H1 (cell line): ENCODE measurements around the gene CASS4. TPM values are rescaled to one million over a fixed set of nuclear protein-coding genes. Genes with fewer than 3 reads are reported as not detected.

Source experiments
- CTCF ChIA-PET: fragments of 300-600 bp; sonication (Branson Sonifier 250); formaldehyde crosslinking; loops from one replicate; lab custom pipeline; 2021; ENCODE audit not compliant: partially characterized antibody; lab: Charles Lee
- POLR2A ChIA-PET: fragments of 300-600 bp; sonication (Branson Sonifier 250); formaldehyde crosslinking; loops from one replicate; lab custom pipeline; 2021; ENCODE audit warnings: inconsistent platforms; ENCODE audit not compliant: partially characterized antibody; lab: Charles Lee
- DNase-seq, 2 experiments: peaks; one replicate each; pipeline versions ENCODE4 v3.0.0 to v3.0.0-alpha.2; 2010 to 2022; ENCODE audit warnings: low spot score in 2 of 2, low read depth in 1 of 2, mixed read lengths in 1 of 2
- FAIRE-seq: peaks from 2 replicates; lab custom pipeline; 2011; peaks lifted over from hg19 to GRCh38; lab: Jason Lieb, UNC
- H2AFZ ChIP-seq: 2 replicates; pipeline ENCODE4 v1.8.1; 2012; ENCODE audit warnings: low read length, inconsistent platforms
- H2AK5ac ChIP-seq: 2 replicates; pipeline ENCODE4 v1.6.1; 2013; ENCODE audit warnings: low read depth, low read length
- H2BK120ac ChIP-seq: replicated peaks from 2 replicates; pipeline ENCODE3; 2013; ENCODE audit warnings: low read depth, low read length, inconsistent platforms
- H2BK12ac ChIP-seq: 2 replicates; pipeline ENCODE4 v1.6.1; 2013; ENCODE audit warnings: low read depth, low read length
- H2BK15ac ChIP-seq: 2 replicates; pipeline ENCODE4 v1.6.1; 2013; ENCODE audit warnings: low read length
- H2BK20ac ChIP-seq: 2 replicates; pipeline ENCODE4 v1.6.1; 2013; ENCODE audit warnings: low read length
- H2BK5ac ChIP-seq: 2 replicates; pipeline ENCODE4 v1.6.1; 2013; ENCODE audit warnings: low read depth, low read length
- H3K14ac ChIP-seq: 2 replicates; pipeline ENCODE4 v1.6.1; 2013; ENCODE audit warnings: inconsistent platforms; ENCODE audit not compliant: insufficient read length
- H3K18ac ChIP-seq: 2 replicates; pipeline ENCODE4 v1.6.1; 2013; ENCODE audit warnings: low read length; ENCODE audit errors: extremely low read depth
- H3K23ac ChIP-seq: 2 replicates; pipeline ENCODE4 v1.6.1; 2013; ENCODE audit warnings: inconsistent platforms; ENCODE audit not compliant: insufficient read length
- H3K23me2 ChIP-seq: 2 replicates; pipeline ENCODE4 v1.6.1; 2013; ENCODE audit warnings: low read depth, low read length
- H3K27ac ChIP-seq: 2 replicates; pipeline ENCODE4 v1.6.1; 2011; ENCODE audit warnings: low read depth, low read length, inconsistent platforms
- H3K27me3 ChIP-seq, 4 experiments: replicated peaks in 1 of 4; 1 replicate in 1 of 4; 2 replicates in 3 of 4; pipeline versions ENCODE4 v1.6.1 to v1.8.1; 2011 to 2013; ENCODE audit warnings: low read length in 3 of 4, mild to moderate bottlenecking in 3 of 4, inconsistent platforms in 2 of 4, mixed read lengths in 2 of 4, moderate library complexity in 1 of 4; ENCODE audit not compliant: control insufficient read depth in 3 of 4, insufficient read depth in 3 of 4; ENCODE audit errors: extremely low read depth in 1 of 4
- H3K36me3 ChIP-seq, 4 experiments: 2 replicates each; pipeline versions ENCODE4 v1.6.1 to v1.8.1; 2011 to 2013; ENCODE audit warnings: mild to moderate bottlenecking in 4 of 4, low read length in 3 of 4, moderate library complexity in 2 of 4, control low read depth in 1 of 4, inconsistent platforms in 1 of 4; ENCODE audit not compliant: insufficient read depth in 4 of 4, control insufficient read depth in 2 of 4
- H3K4ac ChIP-seq: replicated peaks from 2 replicates; pipeline ENCODE3; 2013; ENCODE audit warnings: low read length, low read depth, mixed read lengths, inconsistent platforms; ENCODE audit not compliant: insufficient read length
- H3K4me1 ChIP-seq, 4 experiments: replicated peaks in 1 of 4; 1 replicate in 1 of 4; 2 replicates in 3 of 4; pipeline versions ENCODE4 v1.6.1 to v1.8.1; 2011 to 2013; ENCODE audit warnings: low read length in 3 of 4, inconsistent platforms in 2 of 4, mixed read lengths in 1 of 4; ENCODE audit not compliant: insufficient read depth in 4 of 4, control insufficient read depth in 3 of 4
- H3K4me2 ChIP-seq, 2 experiments: 2 replicates each; pipeline versions ENCODE4 v1.6.1 to v1.8.1; 2011 to 2013; ENCODE audit warnings: low read depth in 2 of 2, low read length in 2 of 2, control low read depth in 1 of 2, inconsistent platforms in 1 of 2, mild to moderate bottlenecking in 1 of 2; ENCODE audit not compliant: insufficient read depth in 1 of 2
- H3K4me3 ChIP-seq, 4 experiments: fragments of 200-600, 300-600 bp in 1 of 4; sonication (generic), shearing (Covaris generic), sonication (Bioruptor Twin) in 1 of 4; 2 replicates each; pipeline versions ENCODE4 v1.5.1 to v1.8.1; 2011 to 2016; ENCODE audit warnings: low read length in 4 of 4, low read depth in 3 of 4, control low read depth in 2 of 4, inconsistent platforms in 2 of 4, mild to moderate bottlenecking in 2 of 4, mixed read lengths in 1 of 4, moderate library complexity in 1 of 4; ENCODE audit not compliant: insufficient read depth in 2 of 4; ENCODE audit errors: extremely low read depth in 1 of 4
- H3K56ac ChIP-seq: replicated peaks from 2 replicates; pipeline ENCODE3; 2013; ENCODE audit warnings: low read depth, mild to moderate bottlenecking, mixed read lengths, low read length, inconsistent platforms; ENCODE audit not compliant: insufficient read length
- H3K79me1 ChIP-seq: 2 replicates; pipeline ENCODE4 v1.6.1; 2013; ENCODE audit warnings: low read depth, low read length, control low read depth
- H3K79me2 ChIP-seq, 2 experiments: 2 replicates each; pipeline versions ENCODE4 v1.6.1 to v1.8.1; 2012 to 2013; ENCODE audit warnings: low read length in 2 of 2, mild to moderate bottlenecking in 2 of 2, inconsistent platforms in 1 of 2; ENCODE audit not compliant: insufficient read depth in 2 of 2, control insufficient read depth in 1 of 2
- H3K9ac ChIP-seq, 4 experiments: replicated peaks in 1 of 4; 1 replicate in 1 of 4; 2 replicates in 3 of 4; pipeline versions ENCODE4 v1.6.1 to v1.8.1; 2011 to 2013; ENCODE audit warnings: low read depth in 3 of 4, low read length in 3 of 4, control low read depth in 2 of 4, mild to moderate bottlenecking in 2 of 4, moderate library complexity in 2 of 4, inconsistent platforms in 1 of 4; ENCODE audit errors: extremely low read depth in 1 of 4
- H3K9me3 ChIP-seq, 2 experiments: 2 replicates each; pipeline versions ENCODE4 v1.6.1 to v1.8.1; 2012 to 2013; ENCODE audit warnings: mild to moderate bottlenecking in 2 of 2, moderate library complexity in 2 of 2, control low read depth in 1 of 2, inconsistent platforms in 1 of 2, low read depth in 1 of 2, low read length in 1 of 2, mixed read lengths in 1 of 2; ENCODE audit not compliant: insufficient read depth in 2 of 2
- H4K20me1 ChIP-seq, 2 experiments: replicated peaks in 1 of 2; 2 replicates each; pipeline versions ENCODE3 to v1.8.1; 2011 to 2013; ENCODE audit warnings: inconsistent platforms in 2 of 2, low read length in 2 of 2, mild to moderate bottlenecking in 1 of 2; ENCODE audit not compliant: insufficient read depth in 2 of 2, control insufficient read depth in 1 of 2
- H4K5ac ChIP-seq: 2 replicates; pipeline ENCODE4 v1.6.1; 2013; ENCODE audit warnings: low read length, low read depth, mixed read lengths, inconsistent platforms; ENCODE audit not compliant: insufficient read length
- H4K8ac ChIP-seq: 2 replicates; pipeline ENCODE4 v1.8.0; 2013; ENCODE audit warnings: mild to moderate bottlenecking, moderate library complexity, low read length, inconsistent platforms; ENCODE audit not compliant: insufficient read depth; ENCODE audit errors: extremely low read depth
- H4K91ac ChIP-seq: replicated peaks from 2 replicates; pipeline ENCODE3; 2013; ENCODE audit warnings: low read length, mixed read lengths, inconsistent platforms; ENCODE audit not compliant: insufficient read length
- CEBPB ChIP-seq: IDR thresholded peaks from 2 replicates; pipeline ENCODE4 v1.6.1; 2012; ENCODE audit warnings: low read depth, low read length
- CREB1 ChIP-seq: IDR thresholded peaks from 2 replicates; pipeline ENCODE4 v1.6.1; 2012; ENCODE audit warnings: inconsistent platforms
- EP300 ChIP-seq, 2 experiments: IDR thresholded peaks; 1 replicate in 1 of 2; 2 replicates in 1 of 2; pipeline ENCODE4 v1.6.1; 2011 to 2012; ENCODE audit warnings: low read depth in 2 of 2, low read length in 2 of 2, mild to moderate bottlenecking in 2 of 2, borderline replicate concordance in 1 of 2, inconsistent platforms in 1 of 2, moderate library complexity in 1 of 2
- HDAC2 ChIP-seq, 2 experiments: fragments of 300-600 bp in 1 of 2; sonication (generic) in 1 of 2; IDR thresholded peaks; 2 replicates each; pipeline ENCODE4 v1.6.1; 2011 to 2012; ENCODE audit warnings: low read depth in 2 of 2, low read length in 2 of 2, mild to moderate bottlenecking in 2 of 2, moderate library complexity in 2 of 2, borderline replicate concordance in 1 of 2, inconsistent platforms in 1 of 2
- KDM5A ChIP-seq: fragments of 200-600 bp; IDR thresholded peaks from 2 replicates; pipeline ENCODE4 v1.7.1; 2012; ENCODE audit warnings: mild to moderate bottlenecking, low read length, inconsistent platforms, mixed read lengths
- NANOG ChIP-seq: IDR thresholded peaks from 2 replicates; pipeline ENCODE4 v1.6.1; 2011; ENCODE audit warnings: low read length, low read depth, mild to moderate bottlenecking, inconsistent platforms; ENCODE audit not compliant: insufficient read depth, poor library complexity, severe bottlenecking
- PHF8 ChIP-seq: fragments of 200-600 bp; sonication (generic); conservative IDR thresholded peaks from 2 replicates; pipeline ENCODE4 v1.7.1; 2012; ENCODE audit warnings: low read depth, mild to moderate bottlenecking, inconsistent platforms, low read length, moderate library complexity
- POLR2AphosphoS5 ChIP-seq: IDR thresholded peaks from 2 replicates; pipeline ENCODE4 v1.6.1; 2011; ENCODE audit warnings: low read depth, low read length
- RXRA ChIP-seq: IDR thresholded peaks from 2 replicates; pipeline ENCODE4 v1.6.1; 2011; ENCODE audit warnings: low read depth, mild to moderate bottlenecking, low read length, moderate library complexity; ENCODE audit not compliant: insufficient read depth
- SP1 ChIP-seq: IDR thresholded peaks from 2 replicates; pipeline ENCODE4 v1.6.1; 2011; ENCODE audit warnings: low read depth, low read length
- SP2 ChIP-seq: IDR thresholded peaks from 2 replicates; pipeline ENCODE4 v1.6.1; 2012; ENCODE audit warnings: mild to moderate bottlenecking, low read length, inconsistent platforms
- TAF7 ChIP-seq: optimal IDR thresholded peaks from 2 replicates; pipeline ENCODE3; 2011; ENCODE audit warnings: low read depth, mild to moderate bottlenecking, inconsistent platforms, low read length, moderate library complexity, borderline replicate concordance
- TCF12 ChIP-seq: IDR thresholded peaks from 2 replicates; pipeline ENCODE4 v1.6.1; 2011; ENCODE audit warnings: low read depth, mild to moderate bottlenecking, low read length
- WGBS, 2 experiments: shearing (Covaris generic) in 1 of 2; methylation state at CpG; one replicate each; pipeline versions ENCODE4 v1.1.6 to v1.1.7; 2013 to 2015; ENCODE audit warnings: low lambda C conversion rate in 2 of 2, mixed read lengths in 2 of 2, inconsistent platforms in 1 of 2, low coverage in 1 of 2, missing lambda C conversion rate in 1 of 2; ENCODE audit not compliant: insufficient replicate concordance in 2 of 2, insufficient coverage in 1 of 2, insufficient read length in 1 of 2; ENCODE audit errors: extremely low coverage in 1 of 2, missing lambda C conversion rate in 1 of 2; 5-methylcytosine and 5-hydroxymethylcytosine counted together
- polyA plus RNA-seq, 7 experiments: library from polyadenylated mRNA; depleted of rRNA in 3 of 7; stranded (reverse) in 5 of 7; unstranded in 2 of 7; fragments of >200 nt in 5 of 7; fragments of 200-250 nt in 2 of 7; gene quantifications; 1 replicate in 5 of 7; 2 replicates in 1 of 7; 4 replicates in 1 of 7; pipeline versions ENCODE4 v1.2.1 to v1.2.3, GENCODE V29; 2011 to 2013; ENCODE audit warnings: missing spikeins in 2 of 7, mixed read lengths in 2 of 7
- total RNA-seq: library from RNA; stranded (reverse); fragmentation: NEBNext Ultra II Directional; extraction: Animal tissue kit (Norgen Biotek cat#: 25700); gene quantifications from 2 replicates; pipeline ENCODE4 v1.2.1, GENCODE V29; 2021

Gene CASS4
- total and polyA plus RNA-seq, 2 of the 8 experiments (the other 6 are each of a cell fraction or from before 2014, with no cell fraction given) = not detected

- Histone ChIP-seq H3K56ac (no peak overlapping the region), H3K4me1 (no peaks in the 10 kb centered on the region; a peak in 1 of 7 replicates), H2BK5ac (no peak overlapping the region), H3K4me2 (no peak overlapping the region), H3K9me3 (no peaks in the 10 kb centered on the region), H3K23ac (no peak overlapping the region), H4K5ac (no peak overlapping the region), H2AFZ (no peak overlapping the region), H3K23me2 (no peaks in the 10 kb centered on the region), H3K4me3 (no peak overlapping the region), H2AK5ac (no peak overlapping the region), H4K91ac (no peak overlapping the region), H3K14ac (no peak overlapping the region), H3K18ac (no peak overlapping the region), H2BK120ac (no peak overlapping the region), H4K8ac (no peak overlapping the region), H3K27ac (no peak overlapping the region), H2BK15ac (no peak overlapping the region), H3K79me2 (peaks cover 0 to 66% of the 10 kb centered on the region in 2 experiments; a peak in 2 of 4 replicates), H3K9ac (no peak overlapping the region), H3K79me1 (peaks cover 5% of the 10 kb centered on the region; the same call in 1 of the 2 replicates), H4K20me1 (peaks cover 4 to 14% of the 10 kb centered on the region in 2 experiments), H3K27me3 (no peaks in the 10 kb centered on the region), H3K36me3 (peaks cover 22 to 73% (median 66%) of the 10 kb centered on the region in 4 experiments), H2BK20ac (no peak overlapping the region), H3K4ac (no peak overlapping the region), H2BK12ac (no peak overlapping the region)
- TF ChIP-seq HDAC2 (IDR thresholded peaks at IDR 0.05; ENCODE audit: borderline replicate concordance in 1 of 2, low read depth in 2 of 2, low read length in 2 of 2) (no peak), SP2 (no peak), TAF7 (no peak), NANOG (no peak), CEBPB (no peak), POLR2AphosphoS5 (no peak), KDM5A (no peak), EP300 (IDR thresholded peaks at IDR 0.05; ENCODE audit: borderline replicate concordance in 1 of 2, low read depth in 2 of 2, low read length in 2 of 2) (no peak), RXRA (no peak), CREB1 (no peak), PHF8 (no peak), TCF12 (no peak), SP1 (no peak)
- DNase-seq (no peak), FAIRE-seq (no peak)
- WGBS, 2 experiments = 82% methylated on average over 4 of the region's 4 CpGs; no CpG with 5 or more reads in 1 of the 2 experiments
- CTCF ChIA-PET = interaction anchor here (0.6 to 1.4 kb wide), 3 partner anchors 9 to 64 kb away, joined by 3 to 4 read pairs (median 4); partner anchors contain the start of genes AURKA and CSTF1
- POLR2A ChIA-PET = interaction anchor here (1.6 to 2.6 kb wide), 4 partner anchors 8 to 10 kb away, joined by 4 to 8 read pairs (median 6); partner anchors contain the start of genes AURKA and CSTF1
Observed at GRCh38 chr20:56382696-56383095, 29.4 kb upstream of the CASS4 start.
